SIG-M5 treated with dmso at 0.1 percent for 504 hours (cell line): ENCODE measurements around the gene RSPO1.

ENCODE experiments used
- DNase-seq: peaks from one replicate; lab custom pipeline; 2025; ENCODE audit not compliant: unreplicated experiment; lab: John Stamatoyannopoulos, UW

RSPO1 gene

DNA sequence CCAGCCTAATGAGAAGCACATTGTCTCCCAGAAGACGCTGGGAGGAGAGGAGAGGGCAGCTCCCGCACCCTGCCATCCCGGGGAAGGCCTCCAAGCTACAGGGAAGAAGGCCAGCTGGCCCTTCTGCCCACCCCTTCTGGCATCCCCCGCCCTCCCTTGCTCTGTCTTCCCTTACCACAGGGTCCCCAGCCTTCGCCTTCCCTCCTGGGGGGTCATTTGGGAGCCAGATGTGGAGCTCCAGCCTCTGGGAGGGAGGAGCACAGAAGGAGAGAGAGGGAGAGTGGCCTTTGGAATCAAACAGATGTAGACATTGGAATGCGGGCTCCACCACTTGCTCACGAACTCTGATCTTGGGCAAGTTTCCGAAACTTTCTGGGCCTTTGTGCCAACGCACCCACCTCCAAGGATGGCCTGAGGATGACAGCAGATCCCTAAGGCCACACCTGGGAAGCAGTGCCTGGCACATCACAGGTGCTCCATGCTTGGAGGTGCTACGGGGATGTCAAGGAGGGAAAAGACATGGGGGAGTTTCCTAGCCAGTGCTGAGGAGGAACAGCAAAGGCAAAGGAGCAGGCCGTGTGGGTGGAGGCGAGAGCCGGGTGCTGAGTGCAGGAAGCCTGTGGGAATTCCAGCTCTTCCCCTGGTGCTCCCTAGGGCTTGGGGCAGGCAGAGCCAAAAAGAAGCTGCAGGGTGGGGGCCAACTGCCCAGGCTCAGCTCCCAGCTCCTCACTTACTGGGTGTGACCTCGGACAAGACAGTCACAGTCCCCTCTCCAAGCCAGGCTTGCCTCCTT, 23.1 kb upstream of the RSPO1 start:
- DNase-seq: no peak

DNA sequence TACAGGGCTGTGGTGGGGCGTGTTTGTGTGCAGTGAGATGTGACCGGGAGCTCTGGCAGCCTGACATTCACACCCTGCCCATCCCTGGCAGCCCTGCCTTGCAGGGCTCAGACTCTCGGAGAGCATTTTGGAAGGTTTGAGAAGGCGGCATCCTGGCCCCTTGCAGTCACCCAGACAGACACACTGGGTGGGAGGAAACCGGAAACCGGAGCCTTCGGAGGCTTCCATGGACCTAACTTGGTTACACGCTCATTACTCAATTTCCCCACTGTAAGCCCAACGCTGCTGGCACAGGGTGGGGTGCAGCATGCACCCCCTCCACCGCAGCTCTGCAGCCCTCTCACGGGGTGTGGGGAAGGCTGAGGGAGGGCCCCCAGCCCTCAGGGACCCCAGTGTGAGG, 22.2 kb upstream of the RSPO1 start:
- no peak for DNase-seq

DNA sequence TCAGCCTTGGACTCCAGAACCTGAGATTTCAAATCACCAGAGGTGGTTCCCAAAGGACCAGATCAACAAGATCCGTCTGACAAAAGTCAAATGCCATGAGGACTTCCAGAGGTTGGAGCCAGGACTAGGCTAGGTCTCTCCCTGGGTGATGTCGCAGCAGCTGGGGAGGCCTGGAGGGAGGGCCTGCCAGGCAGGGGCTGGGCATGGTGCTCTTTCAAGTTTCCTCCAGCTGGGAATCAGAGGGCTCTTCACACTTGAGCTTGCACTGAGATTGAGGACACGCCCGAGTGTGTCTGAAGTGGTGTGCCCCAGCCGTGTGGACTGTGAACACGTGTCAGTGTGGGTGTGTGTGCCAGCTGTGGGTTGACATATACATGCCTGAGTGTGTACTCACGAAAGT, 21.3 kb upstream of the RSPO1 start:
- DNase-seq: no peak

DNA sequence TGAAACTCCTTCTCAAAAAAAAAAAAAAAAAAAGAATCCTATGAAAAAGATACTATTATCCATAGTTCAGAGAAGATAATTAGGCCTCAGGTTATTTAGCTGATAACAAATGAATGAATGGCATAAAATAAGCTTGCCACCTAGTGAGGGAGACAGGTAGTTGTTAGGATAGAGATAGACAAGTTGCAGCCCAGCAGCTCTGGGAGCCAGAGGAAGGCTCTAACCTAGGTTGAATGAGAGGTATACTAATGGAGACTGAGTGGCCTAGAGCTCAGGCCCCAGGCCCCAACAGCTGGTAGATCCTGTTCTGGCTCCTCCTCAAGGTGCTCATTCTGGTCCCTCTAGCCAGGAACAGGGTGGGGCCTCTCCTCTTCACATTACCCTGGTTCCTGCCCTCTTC, 20.6 kb upstream of the RSPO1 start:
- no peak for DNase-seq

DNA sequence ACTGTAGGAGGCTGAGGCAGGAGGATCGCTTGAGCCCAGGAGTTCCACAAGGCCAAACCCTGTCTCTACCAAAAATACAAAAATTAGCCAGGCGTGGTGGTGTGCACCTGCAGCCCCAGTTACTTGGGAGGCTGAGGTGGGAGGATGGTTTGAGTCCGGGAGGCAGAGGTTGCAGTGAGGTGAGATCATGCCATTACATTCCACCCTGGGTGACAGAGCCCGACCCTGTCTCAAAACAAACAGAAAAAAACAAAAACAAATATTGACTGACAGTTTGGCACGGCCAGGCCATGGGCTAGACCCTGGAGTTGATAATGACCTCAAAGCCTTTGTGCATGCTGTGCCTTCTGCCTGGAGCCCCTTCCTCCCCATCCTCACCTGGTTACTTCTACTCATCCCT, 19.2 kb upstream of the RSPO1 start:
- DNase-seq: no peak

DNA sequence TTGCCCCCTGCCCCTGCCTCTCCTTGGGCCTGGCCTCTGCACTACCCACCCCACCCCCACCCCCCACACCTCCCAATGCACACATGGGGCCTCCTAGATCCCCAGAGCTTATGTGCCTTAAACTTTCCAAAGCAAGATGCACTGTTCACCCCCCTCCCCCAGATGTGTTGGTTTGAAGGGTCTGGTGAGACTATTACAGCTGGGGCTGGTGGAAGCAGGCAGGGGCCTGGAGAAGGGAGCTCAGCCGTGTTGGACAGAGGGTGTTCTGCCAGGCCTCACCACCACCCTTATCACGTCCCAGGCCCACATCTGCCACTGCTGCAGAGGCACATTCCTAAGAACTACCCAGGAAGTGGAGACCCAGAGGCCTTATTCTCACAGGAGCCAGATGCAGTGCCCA, 18.3 kb upstream of the RSPO1 start:
- DNase-seq: no peak

DNA sequence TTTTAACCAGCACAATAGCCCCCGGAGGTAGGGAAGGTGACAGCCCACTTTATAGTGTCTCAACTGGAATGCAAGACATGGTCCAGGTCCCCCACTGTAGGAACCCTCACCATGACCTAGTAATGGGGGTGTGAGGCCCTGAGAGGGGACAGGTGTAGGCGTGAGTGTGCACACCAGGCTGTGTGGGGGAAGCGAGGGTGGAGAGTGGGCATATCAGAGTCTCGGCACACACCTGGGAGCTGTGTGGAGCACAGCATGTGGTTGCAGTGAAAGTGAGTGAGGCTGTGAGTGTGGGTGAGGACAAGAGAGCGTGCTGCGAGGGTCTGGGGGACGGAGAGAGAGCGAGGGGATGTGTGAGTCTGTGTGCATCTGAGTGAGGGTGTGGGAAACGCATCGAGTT, 17.1 kb upstream of the RSPO1 start:
- no peak for DNase-seq

DNA sequence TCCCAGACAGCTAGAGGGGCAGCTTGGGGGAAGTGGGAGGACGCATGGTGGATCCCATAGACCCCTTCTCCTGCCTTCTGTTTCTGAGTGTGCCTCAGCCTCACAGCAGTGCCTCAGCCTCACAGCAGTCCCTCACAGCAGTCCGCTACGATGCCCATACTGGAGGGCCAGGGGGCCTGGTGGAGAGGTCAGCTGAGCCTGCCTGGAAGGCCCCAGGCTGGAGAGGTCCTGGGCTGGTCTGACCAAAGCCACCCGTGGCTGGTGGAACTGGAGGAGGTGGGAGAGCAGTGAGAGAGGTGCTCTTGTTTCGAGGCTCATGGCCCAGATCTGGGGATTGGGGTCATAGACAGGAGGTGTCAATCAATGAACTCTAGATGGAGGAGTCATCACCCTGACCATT, 16.0 kb upstream of the RSPO1 start:
- no peak for DNase-seq

DNA sequence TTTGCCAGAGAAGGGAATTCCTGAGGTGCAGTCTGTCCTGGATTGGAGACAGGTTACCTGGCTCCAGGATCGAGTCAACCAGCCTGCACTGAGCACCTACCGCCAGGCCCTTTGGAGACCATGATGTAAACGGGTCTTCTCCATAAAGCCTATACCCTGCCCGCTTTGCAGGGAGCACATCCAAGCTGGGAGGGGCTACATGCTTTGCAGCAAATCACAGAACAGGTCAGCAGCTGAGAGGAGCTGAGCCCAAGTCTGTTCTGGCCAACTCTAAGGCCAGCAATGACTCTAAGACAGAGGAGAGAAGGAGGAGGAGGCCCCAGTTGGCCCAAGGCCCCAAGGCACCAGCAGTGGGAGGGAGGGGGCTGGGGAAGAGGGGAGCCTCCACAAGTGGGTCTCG, 15.5 kb upstream of the RSPO1 start:
- no peak for DNase-seq

DNA sequence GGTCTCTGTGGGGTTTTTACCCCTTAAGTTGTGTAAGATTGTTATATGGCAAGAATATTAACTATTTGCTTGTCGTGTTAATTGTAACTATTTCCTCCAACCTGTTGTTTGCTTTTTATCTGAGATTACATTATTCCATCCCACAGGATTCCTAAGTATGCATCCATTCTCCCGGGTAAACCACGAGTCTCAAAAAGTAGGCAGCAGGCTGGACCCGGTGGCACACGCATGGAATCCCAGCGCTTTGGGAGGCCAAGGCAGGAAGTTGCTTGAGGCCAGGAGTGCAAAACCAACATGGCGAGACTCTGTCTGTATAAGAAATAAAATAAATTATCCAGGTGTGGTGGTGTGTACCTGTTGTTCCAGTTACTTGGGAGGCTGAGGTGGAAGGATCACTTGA, 12.6 kb upstream of the RSPO1 start:
- no peak for DNase-seq

DNA sequence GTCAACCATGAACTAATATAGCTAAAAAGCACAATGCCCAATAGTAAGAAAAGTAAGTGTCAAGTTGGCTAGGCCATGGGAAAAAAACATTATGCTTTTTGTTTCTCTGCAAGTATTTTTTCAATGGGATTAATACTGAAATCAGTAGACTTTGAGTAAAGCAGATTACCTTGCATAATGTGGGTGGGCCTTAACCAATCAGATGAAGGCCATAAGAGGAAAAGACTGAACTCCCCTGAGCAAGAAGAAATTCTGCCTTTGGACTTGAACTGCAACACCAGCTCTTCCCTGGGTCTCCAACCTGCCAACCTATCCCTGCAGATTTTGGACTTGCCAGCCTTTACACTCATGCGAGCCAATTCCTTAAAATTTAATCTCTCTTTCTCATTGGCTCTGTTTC, 6.4 kb upstream of the RSPO1 start:
- no peak for DNase-seq

DNA sequence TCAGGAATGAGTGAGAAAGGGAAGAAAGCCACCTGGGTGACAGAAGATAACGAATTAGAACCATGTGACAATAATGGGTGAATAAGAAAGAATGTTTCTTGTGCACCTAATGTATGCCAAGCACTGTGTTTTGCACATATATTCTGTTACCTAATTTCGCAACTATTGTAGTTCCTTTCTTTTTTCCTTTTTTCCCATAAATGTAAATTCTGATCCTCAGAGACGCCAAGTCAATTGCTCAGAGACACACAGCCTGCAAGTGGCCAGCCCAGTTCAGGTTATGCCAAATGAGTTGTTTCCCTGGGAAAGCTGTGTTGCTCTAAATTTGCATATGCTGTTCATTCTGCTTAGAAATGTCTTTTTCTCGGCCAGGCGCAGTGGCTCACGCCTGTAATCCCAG, 1.7 kb upstream of the RSPO1 start:
- DNase-seq: no peak

DNA sequence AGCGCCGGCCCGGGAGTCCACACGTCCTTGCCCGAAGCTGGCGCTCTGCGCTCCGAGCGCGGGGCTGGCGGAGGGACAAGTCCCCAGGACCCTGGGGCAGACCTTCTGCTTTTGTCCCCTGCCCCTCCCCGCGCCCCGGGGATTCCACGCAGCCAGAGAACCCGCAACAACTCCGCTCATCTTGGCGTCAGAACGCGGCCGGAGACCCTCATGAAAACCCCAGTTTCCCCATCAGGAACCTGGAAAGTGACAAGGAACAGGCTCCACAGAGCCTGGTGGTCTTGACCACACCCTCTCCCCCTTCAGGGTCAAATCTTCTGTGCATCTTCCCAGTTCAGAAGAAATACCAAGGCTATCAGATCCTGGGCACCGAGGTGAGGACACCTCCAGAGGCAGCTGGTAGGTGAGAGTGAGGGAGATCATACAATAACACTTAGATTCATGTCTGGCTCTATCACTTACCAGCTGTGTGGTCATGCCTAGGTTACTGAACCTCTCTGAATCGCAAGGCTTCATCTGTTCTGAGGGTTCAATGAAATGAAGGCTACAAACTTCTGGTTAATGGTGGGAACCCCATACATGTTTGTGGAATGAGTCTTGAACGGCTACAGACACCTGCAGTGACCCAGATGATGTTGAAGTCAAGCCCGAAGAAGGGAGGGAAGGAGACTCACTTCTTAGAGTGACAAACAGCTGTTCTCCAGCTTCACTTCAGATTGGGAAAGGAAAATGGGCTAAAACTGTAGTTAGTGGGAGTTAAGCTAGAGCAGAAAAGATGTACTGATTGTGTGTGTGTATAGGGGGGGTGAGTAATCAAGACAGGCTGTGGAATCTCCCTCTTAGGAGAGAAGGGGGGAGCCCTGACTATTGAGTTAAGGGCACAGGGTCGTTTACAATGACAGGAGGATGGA, 555 bp upstream of the RSPO1 start:
- DNase-seq: no peak

DNA sequence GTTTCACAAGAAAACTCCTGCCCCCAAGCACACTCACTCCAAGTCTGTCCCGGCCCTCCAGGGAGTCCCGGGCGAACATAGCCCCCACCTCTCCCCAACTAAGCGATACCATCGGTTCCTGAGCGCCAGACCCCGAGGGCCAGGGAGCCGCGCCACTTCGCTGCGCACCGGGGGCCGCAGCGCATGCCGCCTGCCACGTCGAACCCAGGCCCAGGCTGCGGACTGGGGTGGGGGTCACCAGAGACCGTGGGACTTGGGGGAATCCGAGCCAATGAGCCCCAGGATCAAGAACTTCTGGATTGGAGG, 801 bp downstream of the RSPO1 start:
- DNase-seq: no peak

DNA sequence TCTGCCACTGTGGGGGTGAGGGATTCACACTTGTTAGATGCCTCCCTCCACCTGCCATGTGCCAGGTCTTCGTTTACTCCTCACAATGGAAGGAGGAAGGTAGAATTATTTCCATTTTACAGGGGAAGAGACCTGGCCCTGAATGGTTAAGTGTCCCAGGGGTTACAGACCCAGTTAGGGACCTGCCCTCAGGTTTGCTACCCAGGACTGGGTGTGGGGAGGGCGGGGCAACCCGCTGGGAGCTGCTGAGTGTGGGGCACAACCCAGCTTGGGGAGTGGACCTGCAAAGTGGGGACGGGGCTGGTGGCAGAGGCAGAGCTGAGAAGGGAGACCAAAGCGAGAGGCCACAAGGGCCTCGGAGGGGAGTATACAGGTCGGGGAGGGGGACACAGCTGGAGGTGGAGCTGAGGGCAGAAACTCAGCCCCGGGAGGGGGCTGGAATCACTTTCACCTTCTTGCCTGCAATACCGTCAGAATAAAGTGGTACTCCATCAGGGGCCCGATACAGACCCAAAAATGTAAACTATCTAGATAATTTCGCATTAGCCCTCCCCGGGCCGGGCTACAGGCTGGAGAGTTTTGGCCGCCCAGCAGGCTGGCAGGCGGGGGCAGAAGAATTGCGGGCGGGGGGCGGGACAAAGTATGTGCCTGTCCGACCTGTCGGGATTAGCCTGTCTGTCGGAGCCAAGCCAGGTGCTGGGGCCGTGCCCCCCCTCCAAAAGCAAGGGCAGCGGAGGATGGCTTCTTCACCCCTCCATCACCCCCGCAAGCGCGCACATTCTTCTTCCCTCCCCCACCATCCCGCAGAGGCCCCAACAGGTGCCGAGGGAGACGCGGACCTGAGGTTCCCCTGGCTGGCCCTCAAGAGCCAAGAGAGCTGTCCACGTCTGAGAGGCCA, 1.4 kb downstream of the RSPO1 start:
- no peak for DNase-seq

DNA sequence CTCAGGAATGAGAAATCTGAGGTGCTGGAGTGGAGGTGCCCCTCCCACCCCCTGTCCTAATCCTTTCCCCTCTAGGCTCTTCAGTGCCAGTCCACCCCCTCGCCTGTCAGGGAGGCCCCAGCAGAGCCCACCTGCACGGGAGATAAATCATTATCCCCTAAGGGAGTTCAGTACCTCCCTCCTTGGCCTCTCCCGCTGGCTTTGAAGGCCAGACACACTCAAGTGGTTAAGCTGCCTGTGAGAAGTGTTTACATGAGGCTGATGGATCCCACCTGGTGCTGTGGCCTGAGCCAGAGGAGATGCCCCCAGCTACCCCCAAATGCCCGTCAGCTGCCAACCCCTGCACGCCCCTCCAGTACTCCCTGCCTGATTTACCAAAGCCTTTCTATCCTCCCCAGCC, 3.7 kb downstream of the RSPO1 start:
- no peak for DNase-seq

DNA sequence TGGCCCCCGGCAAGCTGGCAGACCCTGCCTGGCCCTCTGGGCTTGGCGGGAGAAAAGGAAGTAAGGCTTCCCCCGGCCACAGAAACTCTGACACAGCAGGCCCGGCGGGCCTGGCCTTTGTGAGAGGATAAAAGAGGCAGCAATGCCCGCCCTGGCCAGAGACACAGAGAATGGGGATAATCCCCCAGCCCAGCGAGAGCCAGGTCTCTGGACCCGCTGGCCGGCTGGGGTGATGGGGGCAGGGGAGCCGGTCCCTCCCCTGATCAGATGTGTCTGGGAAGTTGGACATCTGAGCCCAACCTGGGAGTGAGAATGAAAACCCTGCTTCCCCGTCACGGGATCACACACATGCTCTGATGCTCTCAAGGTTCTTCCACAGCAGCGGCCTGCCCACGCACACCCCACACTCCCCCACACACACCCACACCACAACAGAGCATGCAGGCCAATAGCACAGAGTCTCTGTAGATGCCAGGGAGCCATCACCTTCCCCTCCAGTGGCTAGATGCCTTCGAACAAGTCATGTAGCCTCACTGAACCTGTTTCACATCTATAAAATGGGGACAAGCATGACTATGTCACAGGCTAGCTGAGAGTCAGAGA, 4.2 kb downstream of the RSPO1 start:
- no peak for DNase-seq

DNA sequence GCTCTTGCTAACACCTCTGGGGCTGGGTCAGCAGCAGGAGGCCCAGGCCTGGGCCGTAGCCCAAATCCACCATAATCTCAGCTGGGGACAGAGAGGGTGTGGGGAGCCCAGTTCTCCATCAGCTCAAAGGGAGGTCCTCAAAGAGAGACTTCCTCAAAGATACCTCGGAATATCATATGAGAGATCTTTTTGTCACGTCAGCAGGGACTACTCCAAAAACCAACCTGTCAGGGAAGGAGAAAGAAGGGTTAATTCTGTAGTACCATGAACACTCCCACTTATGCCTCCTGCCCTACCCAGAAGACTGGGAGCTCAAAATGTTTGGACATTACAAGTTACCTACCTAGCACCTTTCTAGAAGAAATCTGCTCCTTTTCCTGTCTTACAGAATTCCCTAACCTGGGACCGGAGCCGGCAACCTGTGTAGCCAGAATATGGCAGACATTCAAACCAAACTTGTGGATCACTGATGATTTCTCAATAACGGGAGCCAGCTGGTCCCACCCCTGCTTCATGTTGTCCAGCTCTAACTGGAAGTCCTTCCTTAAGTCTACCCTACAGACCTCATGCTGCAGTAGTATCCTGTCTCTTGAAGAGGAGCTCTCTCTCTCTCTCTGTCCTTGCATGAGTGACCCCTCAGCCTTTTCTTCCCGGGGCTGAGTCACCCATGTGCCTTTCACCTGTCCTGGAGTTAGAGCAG, 4.8 kb downstream of the RSPO1 start:
- DNase-seq: no peak

DNA sequence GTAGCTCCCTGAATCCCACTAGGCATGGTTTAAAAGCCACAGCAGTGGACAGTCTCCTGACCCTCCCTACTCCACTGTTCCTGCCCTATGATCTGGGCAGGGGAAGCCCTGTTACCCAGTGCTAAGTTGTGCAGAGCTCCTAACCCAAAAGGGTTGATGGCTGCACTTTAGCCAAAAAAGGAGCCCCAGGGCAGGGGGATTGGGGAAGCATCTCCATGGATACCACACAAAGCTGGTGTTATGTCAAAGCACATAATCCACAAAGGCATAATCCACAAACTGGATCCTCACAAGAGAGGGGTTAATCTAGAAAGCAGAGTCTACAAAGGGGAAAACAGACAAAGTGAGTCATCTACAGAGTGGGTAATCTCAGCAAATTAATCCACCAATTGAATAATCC, 5.7 kb downstream of the RSPO1 start:
- DNase-seq: no peak

DNA sequence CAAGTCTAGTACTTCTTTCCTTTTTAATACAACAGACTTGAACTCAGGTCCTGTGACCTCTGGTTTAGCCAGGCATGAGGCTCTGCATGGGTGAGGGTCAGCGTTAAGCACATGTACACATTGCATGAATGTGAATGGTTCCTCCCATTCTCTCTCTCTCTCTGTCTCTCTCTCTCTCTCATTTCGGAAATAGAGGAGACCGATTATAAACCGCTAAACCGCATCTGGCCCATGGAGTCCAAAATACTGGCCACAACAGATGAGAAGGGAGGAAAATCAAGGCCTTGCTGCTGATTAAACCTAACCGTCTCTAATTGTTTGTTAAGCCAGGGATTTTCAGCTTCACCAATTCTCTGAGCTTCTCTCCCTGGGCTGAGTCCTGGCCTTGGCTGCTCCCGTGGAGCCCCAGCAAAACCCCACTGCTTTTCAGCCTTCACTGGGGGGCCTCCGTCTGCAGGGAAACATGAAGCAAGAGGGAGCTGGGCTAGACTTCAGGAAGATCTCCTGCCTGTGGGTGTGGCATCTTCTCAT, 6.6 kb downstream of the RSPO1 start:
- DNase-seq: no peak
